Measurements from ENCODE around the gene SYT12. TPM values are rescaled to one million over a fixed set of nuclear protein-coding genes. Genes with fewer than 3 reads are reported as not detected.

SYT12 gene
- total and polyA plus RNA-seq, 2 donors (not counting 1 experiment from before 2014, with no cell fraction given): not detected

DNA sequence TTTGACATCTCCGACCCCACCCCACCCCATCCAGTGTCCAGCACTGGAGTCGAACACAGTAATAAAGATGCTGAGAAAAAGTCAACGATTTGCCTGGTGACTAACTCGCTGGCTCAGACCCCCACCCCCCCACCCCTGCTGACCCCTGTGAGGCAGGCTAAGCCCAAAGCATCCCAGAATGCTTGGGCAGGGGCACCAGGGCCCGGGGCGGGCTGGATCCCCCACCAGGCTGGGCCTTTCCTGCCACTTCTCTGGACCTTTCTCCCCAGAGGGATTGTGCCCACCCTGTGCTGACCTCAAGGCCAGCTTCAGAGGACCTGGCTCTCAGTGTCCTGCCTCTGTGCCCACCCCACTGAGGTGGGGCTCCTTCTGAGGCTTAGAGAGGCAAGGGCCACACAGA is 46.0 kb upstream of the SYT12 start:
- Histone ChIP-seq H3K36me3 (replicated peaks in 1 of 2; ENCODE audit: control extremely low read depth in 1 of 2, control insufficient read depth in 1 of 2, extremely low read depth in 1 of 2, insufficient read depth in 2 of 2, low read length in 1 of 2) (no peaks in the 10 kb centered on the region), H3K9me3 (ENCODE audit: control extremely low read depth in 1 of 3, control insufficient read depth in 2 of 3, insufficient read depth in 1 of 3, low read length in 2 of 3) (peaks cover 0 to 37% (median 8%) of the 10 kb centered on the region in 3 donors), H3K27me3 (replicated peaks in 1 of 4; ENCODE audit: control extremely low read depth in 1 of 4, control insufficient read depth in 3 of 4, insufficient read depth in 4 of 4, low read length in 3 of 4) (peaks cover 0 to 10% (median 0%) of the 10 kb centered on the region in 4 experiments), H3K4me2 (replicated peaks; ENCODE audit: low read depth, low read length, poor library complexity, severe bottlenecking) (no peak overlapping the region), H3K9ac (ENCODE audit: low read length) (no peak overlapping the region), H4K20me1 (ENCODE audit: control insufficient read depth, insufficient read depth, low read length, poor library complexity, severe bottlenecking) (no peaks in the 10 kb centered on the region), H3K4me3 (ENCODE audit: control extremely low read depth in 1 of 5, extremely low read depth in 1 of 5, insufficient read depth in 1 of 5, low read depth in 2 of 5, low read length in 4 of 5) (no peak overlapping the region), H3K27ac (ENCODE audit: low read length in 2 of 2) (no peak overlapping the region), H3K79me2 (ENCODE audit: control insufficient read depth, insufficient read depth, low read length) (no peaks in the 10 kb centered on the region), H2AFZ (ENCODE audit: insufficient read depth, low read depth, low read length, poor library complexity, severe bottlenecking) (no peak overlapping the region), H3K4me1 (ENCODE audit: control insufficient read depth in 2 of 2, insufficient read depth in 2 of 2, low read length in 2 of 2) (no peaks in the 10 kb centered on the region)
- Mint-ChIP-seq H3K27me3 (peaks cover 17% of the 10 kb centered on the region), H3K4me3 (no peak overlapping the region), H3K9me3 (ENCODE audit: insufficient read depth) (peaks cover 2% of the 10 kb centered on the region), H3K27ac (no peak overlapping the region), H3K4me1 (no peaks in the 10 kb centered on the region)
- ChIA-PET CTCF (interaction anchor here (0.5 kb wide), 1 partner anchor 367 kb away, joined by 3 read pairs; no protein-coding TSS in a partner anchor), POLR2A (no interaction called here)
- DNase-seq (no peak), ATAC-seq (ENCODE audit: low read depth) (no peak)
- intact Hi-C loops (cut with micrococcal nuclease): loop anchor here (1.0 kb wide), 1 partner anchor 283 kb away; no protein-coding TSS in a partner anchor
- 100% methylated on average over 2 of the region's 6 CpGs for WGBS (ENCODE audit: insufficient coverage)
- TF ChIP-seq CTCF (IDR thresholded peaks at IDR 0.05): no peak
- TF ChIP-seq EZH2 (IDR thresholded peaks at IDR 0.05; ENCODE audit: borderline replicate concordance, insufficient read depth, low read depth, low read length, poor library complexity, severe bottlenecking): no peak

GRCh38 chr11:66978229-66978628 is 44.7 kb upstream of the SYT12 start:
- H3K4me3 ChIP-seq (ENCODE audit: control extremely low read depth in 1 of 5, extremely low read depth in 1 of 5, insufficient read depth in 1 of 5, low read depth in 2 of 5, low read length in 4 of 5): no peak overlapping the region
- TF ChIP-seq CTCF (IDR thresholded peaks at IDR 0.05): no peak
- no peak for TF ChIP-seq EZH2 (IDR thresholded peaks at IDR 0.05; ENCODE audit: borderline replicate concordance, insufficient read depth, low read depth, low read length, poor library complexity, severe bottlenecking)
- no peaks in the 10 kb centered on the region for H3K36me3 ChIP-seq (replicated peaks in 1 of 2; ENCODE audit: control extremely low read depth in 1 of 2, control insufficient read depth in 1 of 2, extremely low read depth in 1 of 2, insufficient read depth in 2 of 2, low read length in 1 of 2)
- Mint-ChIP-seq H3K4me3 (no peak overlapping the region), H3K27me3 (peaks cover 19% of the 10 kb centered on the region), H3K4me1 (no peaks in the 10 kb centered on the region), H3K27ac (no peak overlapping the region), H3K9me3 (ENCODE audit: insufficient read depth) (peaks cover 2% of the 10 kb centered on the region)
- no peaks in the 10 kb centered on the region for H3K4me1 ChIP-seq (ENCODE audit: control insufficient read depth in 2 of 2, insufficient read depth in 2 of 2, low read length in 2 of 2)
- DNase-seq: no peak
- 88% methylated on average over 1 of the region's 2 CpGs for WGBS (ENCODE audit: insufficient coverage)
- peaks cover 0 to 16% (median 0%) of the 10 kb centered on the region in 4 experiments for H3K27me3 ChIP-seq (replicated peaks in 1 of 4; ENCODE audit: control extremely low read depth in 1 of 4, control insufficient read depth in 3 of 4, insufficient read depth in 4 of 4, low read length in 3 of 4)
- H3K79me2 ChIP-seq (ENCODE audit: control insufficient read depth, insufficient read depth, low read length): no peaks in the 10 kb centered on the region
- H2AFZ ChIP-seq (ENCODE audit: insufficient read depth, low read depth, low read length, poor library complexity, severe bottlenecking): no peak overlapping the region
- no peak for ATAC-seq (ENCODE audit: low read depth)
- H3K9me3 ChIP-seq (ENCODE audit: control extremely low read depth in 1 of 3, control insufficient read depth in 2 of 3, insufficient read depth in 1 of 3, low read length in 2 of 3): peaks cover 0 to 37% (median 8%) of the 10 kb centered on the region in 3 donors
- POLR2A ChIA-PET: no interaction called here
- H3K9ac ChIP-seq (ENCODE audit: low read length): no peak overlapping the region
- H4K20me1 ChIP-seq (ENCODE audit: control insufficient read depth, insufficient read depth, low read length, poor library complexity, severe bottlenecking): no peaks in the 10 kb centered on the region
- no peak overlapping the region for H3K4me2 ChIP-seq (replicated peaks; ENCODE audit: low read depth, low read length, poor library complexity, severe bottlenecking)
- intact Hi-C loops (cut with micrococcal nuclease): no loop called here
- no peak overlapping the region for H3K27ac ChIP-seq (ENCODE audit: low read length in 2 of 2)
- CTCF ChIA-PET: no interaction called here

All from B cell (primary cell).